H9 (cell line): ENCODE data around the gene HS6ST3. TPM values are rescaled to one million over a fixed set of nuclear protein-coding genes. Genes with fewer than 3 reads are reported as not detected.

Source experiments
- DNase-seq: peaks from one replicate; pipeline ENCODE4 v3.0.0-alpha.2; 2017
- H2AFZ ChIP-seq: one replicate; pipeline ENCODE4 v1.6.1; 2013; ENCODE audit warnings: mild to moderate bottlenecking, low read length, control low read depth, moderate library complexity
- H2AK5ac ChIP-seq: 2 replicates; pipeline ENCODE4 v1.6.1; 2013; ENCODE audit warnings: low read length, control low read depth, mixed read lengths; ENCODE audit not compliant: insufficient read length
- H2BK120ac ChIP-seq: one replicate; pipeline ENCODE4 v1.6.1; 2013; ENCODE audit warnings: low read depth, mild to moderate bottlenecking, low read length, control low read depth, inconsistent platforms; ENCODE audit not compliant: poor library complexity, severe bottlenecking
- H2BK12ac ChIP-seq: 2 replicates; pipeline ENCODE4 v1.6.1; 2013; ENCODE audit warnings: low read length, control low read depth, mixed read lengths, low read depth; ENCODE audit not compliant: insufficient read length
- H2BK15ac ChIP-seq: 2 replicates; pipeline ENCODE4 v1.6.1; 2013; ENCODE audit warnings: low read depth, low read length, control low read depth
- H2BK20ac ChIP-seq: one replicate; pipeline ENCODE4 v1.6.1; 2013; ENCODE audit warnings: low read depth, mild to moderate bottlenecking, low read length, control low read depth, inconsistent platforms; ENCODE audit not compliant: poor library complexity, severe bottlenecking
- H2BK5ac ChIP-seq: 2 replicates; pipeline ENCODE4 v1.6.1; 2013; ENCODE audit warnings: low read length, control low read depth, mixed read lengths; ENCODE audit not compliant: insufficient read length
- H3K14ac ChIP-seq: 2 replicates; pipeline ENCODE4 v1.6.1; 2013; ENCODE audit warnings: low read length, control low read depth; ENCODE audit not compliant: insufficient read depth
- H3K18ac ChIP-seq: 2 replicates; pipeline ENCODE4 v1.6.1; 2013; ENCODE audit warnings: low read depth, mild to moderate bottlenecking, mixed read lengths, low read length, control low read depth; ENCODE audit not compliant: insufficient read length
- H3K23ac ChIP-seq: 2 replicates; pipeline ENCODE4 v1.6.1; 2013; ENCODE audit warnings: low read length, control low read depth, mixed read lengths, low read depth; ENCODE audit not compliant: insufficient read length
- H3K23me2 ChIP-seq: 2 replicates; pipeline ENCODE4 v1.6.1; 2013; ENCODE audit warnings: low read depth, mild to moderate bottlenecking, mixed read lengths, low read length, control low read depth; ENCODE audit not compliant: insufficient read length, poor library complexity, severe bottlenecking
- H3K27ac ChIP-seq: 2 replicates; pipeline ENCODE4 v1.5.1; 2013; ENCODE audit warnings: low read length, control low read depth, mixed read lengths, low read depth; ENCODE audit not compliant: insufficient read length
- H3K27me3 ChIP-seq: 2 replicates; pipeline ENCODE4 v1.6.1; 2013; ENCODE audit warnings: low read length, control low read depth, inconsistent platforms; ENCODE audit not compliant: insufficient read depth
- H3K4ac ChIP-seq: 2 replicates; pipeline ENCODE4 v1.6.1; 2013; ENCODE audit warnings: low read depth, mild to moderate bottlenecking, control low read depth, inconsistent platforms, low read length, moderate library complexity
- H3K4me1 ChIP-seq: 2 replicates; pipeline ENCODE4 v1.6.1; 2013; ENCODE audit warnings: low read length, control low read depth, inconsistent platforms; ENCODE audit not compliant: insufficient read depth
- H3K4me2 ChIP-seq: 2 replicates; pipeline ENCODE4 v1.6.1; 2013; ENCODE audit warnings: low read length, control low read depth, mixed read lengths; ENCODE audit not compliant: insufficient read length, insufficient read depth
- H3K56ac ChIP-seq: 2 replicates; pipeline ENCODE4 v1.6.1; 2013; ENCODE audit warnings: low read depth, mild to moderate bottlenecking, mixed read lengths, low read length, control low read depth; ENCODE audit not compliant: insufficient read length
- H3K79me1 ChIP-seq: 2 replicates; pipeline ENCODE4 v1.6.1; 2013; ENCODE audit warnings: low read depth, mild to moderate bottlenecking, moderate library complexity, low read length, control low read depth, inconsistent platforms; ENCODE audit not compliant: insufficient read depth, poor library complexity, severe bottlenecking
- H3K79me2 ChIP-seq: 2 replicates; pipeline ENCODE4 v1.6.1; 2013; ENCODE audit warnings: low read length, control low read depth, inconsistent platforms; ENCODE audit not compliant: insufficient read depth
- H3K9ac ChIP-seq: 2 replicates; pipeline ENCODE4 v1.6.1; 2013; ENCODE audit warnings: low read length, control low read depth, mixed read lengths; ENCODE audit not compliant: insufficient read length; ENCODE audit errors: extremely low read depth
- H3K9me3 ChIP-seq: one replicate; pipeline ENCODE4 v1.6.1; 2013; ENCODE audit warnings: low read depth, low read length, inconsistent platforms; ENCODE audit not compliant: control insufficient read depth
- H3T11ph ChIP-seq: one replicate; pipeline ENCODE4 v1.6.1; 2013; ENCODE audit warnings: mild to moderate bottlenecking, low read length, control low read depth, inconsistent platforms
- H4K20me1 ChIP-seq: one replicate; pipeline ENCODE4 v1.6.1; 2013; ENCODE audit not compliant: control insufficient read depth, insufficient read length, insufficient read depth
- H4K5ac ChIP-seq: 2 replicates; pipeline ENCODE4 v1.6.1; 2013; ENCODE audit warnings: low read depth, mild to moderate bottlenecking, mixed read lengths, low read length, control low read depth; ENCODE audit not compliant: insufficient read length
- H4K8ac ChIP-seq: replicated peaks from 2 replicates; pipeline ENCODE4 v1.6.1; 2013; ENCODE audit warnings: low read length, control low read depth, mixed read lengths, low read depth; ENCODE audit not compliant: insufficient read length
- H4K91ac ChIP-seq: 2 replicates; pipeline ENCODE4 v1.6.1; 2013; ENCODE audit warnings: low read depth, mild to moderate bottlenecking, moderate library complexity, mixed read lengths, low read length, control low read depth; ENCODE audit not compliant: insufficient read length
- H3K27ac Mint-ChIP-seq, 3 experiments: 2 replicates in 2 of 3; 3 replicates in 1 of 3; pipeline ENCODE4 v1.8.0; 2020 to 2021; ENCODE audit warnings: mixed read lengths in 3 of 3, mild to moderate bottlenecking in 1 of 3, moderate library complexity in 1 of 3
- H3K27me3 Mint-ChIP-seq: 2 replicates; pipeline ENCODE4 v1.8.0; 2021; ENCODE audit warnings: low read depth, mild to moderate bottlenecking, moderate library complexity, mixed read lengths
- H3K36me3 Mint-ChIP-seq, 3 experiments: 2 replicates in 2 of 3; 3 replicates in 1 of 3; pipeline ENCODE4 v1.8.0; 2020 to 2021; ENCODE audit warnings: low read depth in 3 of 3, mixed read lengths in 3 of 3; ENCODE audit not compliant: insufficient read depth in 1 of 3
- H3K4me1 Mint-ChIP-seq, 2 experiments: 2 replicates each; pipeline ENCODE4 v1.8.0; 2020; ENCODE audit warnings: mixed read lengths in 2 of 2
- H3K4me3 Mint-ChIP-seq, 2 experiments: 2 replicates in 1 of 2; 3 replicates in 1 of 2; pipeline ENCODE4 v1.8.0; 2020 to 2021; ENCODE audit warnings: mild to moderate bottlenecking in 2 of 2, mixed read lengths in 2 of 2, moderate library complexity in 1 of 2
- H3K9me3 Mint-ChIP-seq, 2 experiments: 2 replicates in 1 of 2; 3 replicates in 1 of 2; pipeline ENCODE4 v1.8.0; 2020; ENCODE audit warnings: mild to moderate bottlenecking in 2 of 2, mixed read lengths in 2 of 2, moderate library complexity in 1 of 2
- CTCF ChIP-seq: fragments of 200-600 bp; sonication (generic); conservative IDR thresholded peaks from 3 replicates; pipeline ENCODE4 v1.8.0; 2021; ENCODE audit warnings: antibody characterized with exemption, mild to moderate bottlenecking
- WGBS: extraction: QIAGEN DNeasy Blood & Tissue Kit; methylation state at CpG from one replicate; pipeline ENCODE4 v1.1.7; 2013; ENCODE audit warnings: missing lambda C conversion rate, low lambda C conversion rate, mixed read lengths; ENCODE audit not compliant: insufficient read length; ENCODE audit errors: extremely low coverage; 5-methylcytosine and 5-hydroxymethylcytosine counted together
- total RNA-seq: library from RNA; stranded (reverse); gene quantifications from 2 replicates; pipeline ENCODE4 v1.2.1, GENCODE V29; 2021

Gene HS6ST3
- total RNA-seq, 1 experiment from 2014 or later: 0.44 TPM

- Mint-ChIP-seq H3K27ac (no peak overlapping the region), H3K9me3 (no peaks in the 10 kb centered on the region), H3K36me3 (no peaks in the 10 kb centered on the region), H3K4me1 (peaks cover 14 to 17% of the 10 kb centered on the region in 2 experiments), H3K27me3 (no peaks in the 10 kb centered on the region), H3K4me3 (no peak overlapping the region)
- Histone ChIP-seq H2BK12ac (no peak overlapping the region), H3K23me2 (no peaks in the 10 kb centered on the region), H3K79me2 (no peaks in the 10 kb centered on the region), H3K27ac (no peak overlapping the region), H3K9me3 (no peaks in the 10 kb centered on the region), H2BK15ac (no peak overlapping the region), H4K5ac (no peak overlapping the region), H3K18ac (no peak overlapping the region), H3K23ac (no peak overlapping the region), H2BK5ac (no peak overlapping the region), H2AK5ac (no peak overlapping the region), H3K9ac (no peak overlapping the region), H3K14ac (no peak overlapping the region), H3T11ph (no peak overlapping the region), H3K79me1 (no peaks in the 10 kb centered on the region), H4K8ac (no peak overlapping the region), H2AFZ (no peak overlapping the region), H3K4me1 (no peaks in the 10 kb centered on the region; the same call in 1 of the 2 replicates), H2BK20ac (no peak overlapping the region), H3K4me2 (no peak overlapping the region), H3K4ac (no peak overlapping the region), H3K56ac (no peak overlapping the region), H4K91ac (no peak overlapping the region), H4K20me1 (no peaks in the 10 kb centered on the region), H3K27me3 (no peaks in the 10 kb centered on the region), H2BK120ac (no peak overlapping the region)
- TF ChIP-seq CTCF: no peak
- no peak for DNase-seq
- no CpG with 5 or more reads among the region's 1 CpG for WGBS
Observed at GRCh38 chr13:96449920-96450319, 360.0 kb downstream of the HS6ST3 start.
